ENCODE data around the gene TSR1. TPM values are rescaled to one million over a fixed set of nuclear protein-coding genes. Genes with fewer than 3 reads are reported as not detected.
A peak's percentile ranks its signal among the peaks of the same experiment; 100 is the strongest.

The TSR1 gene
- total RNA-seq, 1 experiment from 2014 or later, result 70.3 TPM

- no peak overlapping the region for H3K4me3 ChIP-seq (ENCODE audit: low read length)
- H3K4me2 ChIP-seq (ENCODE audit: low read length), result no peak overlapping the region
- BruUV-seq (replicated peaks), result no TSS peak
- no peak overlapping the region for H2AFZ ChIP-seq (ENCODE audit: low read length)
- H3K36me3 ChIP-seq (ENCODE audit: low read depth, low read length), result no peaks in the 10 kb centered on the region
- no peak for DNase-seq
- TF ChIP-seq EZH2phosphoT487 (IDR thresholded peaks at IDR 0.05; ENCODE audit: borderline replicate concordance, low read length) (no peak), CTCF (conservative IDR thresholded peaks at IDR 0.05; ENCODE audit: low read depth, low read length) (no peak), EZH2 (IDR thresholded peaks at IDR 0.05; ENCODE audit: low read length, unreplicated experiment) (no peak)
- ChIA-PET CTCF (no interaction called here), POLR2A (ENCODE audit: unreplicated experiment) (no interaction called here)
- H3K27me3 ChIP-seq (ENCODE audit: low read length), result no peaks in the 10 kb centered on the region
- ATAC-seq, result no peak
- H3K9me3 ChIP-seq (ENCODE audit: low read length), result no peaks in the 10 kb centered on the region
- no peaks in the 10 kb centered on the region for H3K79me2 ChIP-seq (ENCODE audit: low read length)
- no peak overlapping the region for H3K27ac ChIP-seq (ENCODE audit: low read length)
- H3K9ac ChIP-seq (ENCODE audit: low read length), result no peak overlapping the region
- no peaks in the 10 kb centered on the region for H3K9me2 ChIP-seq (replicated peaks; ENCODE audit: low read length)
- no peaks in the 10 kb centered on the region for H3F3A ChIP-seq (ENCODE audit: low read length, unreplicated experiment)
- H4K20me1 ChIP-seq (ENCODE audit: low read length), result no peaks in the 10 kb centered on the region
- H3K4me1 ChIP-seq (ENCODE audit: insufficient read depth, low read length), result peaks cover 22% of the 10 kb centered on the region; the same call in 1 of the 2 replicates
- intact Hi-C loops (cut with micrococcal nuclease), result no loop called here
Measured at GRCh38 chr17:2351269-2351668, 15.0 kb upstream of the TSR1 start.

- no peaks in the 10 kb centered on the region for H3K9me2 ChIP-seq (replicated peaks; ENCODE audit: low read length)
- H3K4me2 ChIP-seq (ENCODE audit: low read length), result peak overlapping the region; percentile 1; the same call in 1 of the 2 replicates
- H3K4me3 ChIP-seq (ENCODE audit: low read length), result no peak overlapping the region
- peaks cover 27% of the 10 kb centered on the region for H3K4me1 ChIP-seq (ENCODE audit: insufficient read depth, low read length)
- peak; percentile 90 for ATAC-seq
- intact Hi-C loops (cut with micrococcal nuclease), result no loop called here
- no peaks in the 10 kb centered on the region for H3K27me3 ChIP-seq (ENCODE audit: low read length)
- no peak overlapping the region for H3K9ac ChIP-seq (ENCODE audit: low read length)
- no peaks in the 10 kb centered on the region for H4K20me1 ChIP-seq (ENCODE audit: low read length)
- ChIA-PET POLR2A (ENCODE audit: unreplicated experiment) (no interaction called here), CTCF (no interaction called here)
- DNase-seq, result peak; percentile 75
- no peak overlapping the region for H2AFZ ChIP-seq (ENCODE audit: low read length)
- H3F3A ChIP-seq (ENCODE audit: low read length, unreplicated experiment), result no peaks in the 10 kb centered on the region
- TF ChIP-seq CTCF (conservative IDR thresholded peaks at IDR 0.05; ENCODE audit: low read depth, low read length), result no peak
- no peak for TF ChIP-seq EZH2phosphoT487 (IDR thresholded peaks at IDR 0.05; ENCODE audit: borderline replicate concordance, low read length)
- no peak for TF ChIP-seq EZH2 (IDR thresholded peaks at IDR 0.05; ENCODE audit: low read length, unreplicated experiment)
- no peaks in the 10 kb centered on the region for H3K36me3 ChIP-seq (ENCODE audit: low read depth, low read length)
- no peaks in the 10 kb centered on the region for H3K79me2 ChIP-seq (ENCODE audit: low read length)
- H3K9me3 ChIP-seq (ENCODE audit: low read length), result no peaks in the 10 kb centered on the region
- BruUV-seq (replicated peaks), result no TSS peak
- H3K27ac ChIP-seq (ENCODE audit: low read length), result peak overlapping the region; percentile 15; the same call in 1 of the 2 replicates
Measured at GRCh38 chr17:2347805-2348685, 11.8 kb upstream of the TSR1 start.

GRCh38 chr17:2346475-2346874, 10.2 kb upstream of the TSR1 start:
- DNase-seq (peak; percentile 41), ATAC-seq (no peak)
- H3K9me3 ChIP-seq (ENCODE audit: low read length), result no peaks in the 10 kb centered on the region
- no peak overlapping the region for H3K4me3 ChIP-seq (ENCODE audit: low read length)
- CTCF ChIA-PET, result no interaction called here
- no peak for TF ChIP-seq EZH2phosphoT487 (IDR thresholded peaks at IDR 0.05; ENCODE audit: borderline replicate concordance, low read length)
- no peak for TF ChIP-seq CTCF (conservative IDR thresholded peaks at IDR 0.05; ENCODE audit: low read depth, low read length)
- peak overlapping the region; percentile 49 for H3K27ac ChIP-seq (ENCODE audit: low read length)
- H3K27me3 ChIP-seq (ENCODE audit: low read length), result no peaks in the 10 kb centered on the region
- H3K9ac ChIP-seq (ENCODE audit: low read length), result no peak overlapping the region
- no peaks in the 10 kb centered on the region for H3K9me2 ChIP-seq (replicated peaks; ENCODE audit: low read length)
- peaks cover 27% of the 10 kb centered on the region for H3K4me1 ChIP-seq (ENCODE audit: insufficient read depth, low read length)
- H3K4me2 ChIP-seq (ENCODE audit: low read length), result no peak overlapping the region; the same call in 1 of the 2 replicates
- H4K20me1 ChIP-seq (ENCODE audit: low read length), result no peaks in the 10 kb centered on the region
- POLR2A ChIA-PET (ENCODE audit: unreplicated experiment), result no interaction called here
- H3K79me2 ChIP-seq (ENCODE audit: low read length), result no peaks in the 10 kb centered on the region
- BruUV-seq (replicated peaks), result no TSS peak
- intact Hi-C loops (cut with micrococcal nuclease), result no loop called here
- H3K36me3 ChIP-seq (ENCODE audit: low read depth, low read length), result no peaks in the 10 kb centered on the region
- H3F3A ChIP-seq (ENCODE audit: low read length, unreplicated experiment), result no peaks in the 10 kb centered on the region
- no peak overlapping the region for H2AFZ ChIP-seq (ENCODE audit: low read length)

Measured in PC-3 (cell line).